H9 (cell line): ENCODE results near the gene UGT1A6. TPM values are rescaled to one million over a fixed set of nuclear protein-coding genes. Genes with fewer than 3 reads are reported as not detected.

Experiments used
- DNase-seq: peaks from one replicate; pipeline ENCODE4 v3.0.0-alpha.2; 2017
- H2AFZ ChIP-seq: one replicate; pipeline ENCODE4 v1.6.1; 2013; ENCODE audit warnings: mild to moderate bottlenecking, low read length, control low read depth, moderate library complexity
- H2AK5ac ChIP-seq: 2 replicates; pipeline ENCODE4 v1.6.1; 2013; ENCODE audit warnings: low read length, control low read depth, mixed read lengths; ENCODE audit not compliant: insufficient read length
- H2BK120ac ChIP-seq: one replicate; pipeline ENCODE4 v1.6.1; 2013; ENCODE audit warnings: low read depth, mild to moderate bottlenecking, low read length, control low read depth, inconsistent platforms; ENCODE audit not compliant: poor library complexity, severe bottlenecking
- H2BK12ac ChIP-seq: 2 replicates; pipeline ENCODE4 v1.6.1; 2013; ENCODE audit warnings: low read length, control low read depth, mixed read lengths, low read depth; ENCODE audit not compliant: insufficient read length
- H2BK15ac ChIP-seq: 2 replicates; pipeline ENCODE4 v1.6.1; 2013; ENCODE audit warnings: low read depth, low read length, control low read depth
- H2BK20ac ChIP-seq: one replicate; pipeline ENCODE4 v1.6.1; 2013; ENCODE audit warnings: low read depth, mild to moderate bottlenecking, low read length, control low read depth, inconsistent platforms; ENCODE audit not compliant: poor library complexity, severe bottlenecking
- H2BK5ac ChIP-seq: 2 replicates; pipeline ENCODE4 v1.6.1; 2013; ENCODE audit warnings: low read length, control low read depth, mixed read lengths; ENCODE audit not compliant: insufficient read length
- H3K14ac ChIP-seq: 2 replicates; pipeline ENCODE4 v1.6.1; 2013; ENCODE audit warnings: low read length, control low read depth; ENCODE audit not compliant: insufficient read depth
- H3K18ac ChIP-seq: 2 replicates; pipeline ENCODE4 v1.6.1; 2013; ENCODE audit warnings: low read depth, mild to moderate bottlenecking, mixed read lengths, low read length, control low read depth; ENCODE audit not compliant: insufficient read length
- H3K23ac ChIP-seq: 2 replicates; pipeline ENCODE4 v1.6.1; 2013; ENCODE audit warnings: low read length, control low read depth, mixed read lengths, low read depth; ENCODE audit not compliant: insufficient read length
- H3K23me2 ChIP-seq: 2 replicates; pipeline ENCODE4 v1.6.1; 2013; ENCODE audit warnings: low read depth, mild to moderate bottlenecking, mixed read lengths, low read length, control low read depth; ENCODE audit not compliant: insufficient read length, poor library complexity, severe bottlenecking
- H3K27ac ChIP-seq: 2 replicates; pipeline ENCODE4 v1.5.1; 2013; ENCODE audit warnings: low read length, control low read depth, mixed read lengths, low read depth; ENCODE audit not compliant: insufficient read length
- H3K27me3 ChIP-seq: 2 replicates; pipeline ENCODE4 v1.6.1; 2013; ENCODE audit warnings: low read length, control low read depth, inconsistent platforms; ENCODE audit not compliant: insufficient read depth
- H3K4ac ChIP-seq: 2 replicates; pipeline ENCODE4 v1.6.1; 2013; ENCODE audit warnings: low read depth, mild to moderate bottlenecking, control low read depth, inconsistent platforms, low read length, moderate library complexity
- H3K4me1 ChIP-seq: 2 replicates; pipeline ENCODE4 v1.6.1; 2013; ENCODE audit warnings: low read length, control low read depth, inconsistent platforms; ENCODE audit not compliant: insufficient read depth
- H3K4me2 ChIP-seq: 2 replicates; pipeline ENCODE4 v1.6.1; 2013; ENCODE audit warnings: low read length, control low read depth, mixed read lengths; ENCODE audit not compliant: insufficient read length, insufficient read depth
- H3K56ac ChIP-seq: 2 replicates; pipeline ENCODE4 v1.6.1; 2013; ENCODE audit warnings: low read depth, mild to moderate bottlenecking, mixed read lengths, low read length, control low read depth; ENCODE audit not compliant: insufficient read length
- H3K79me1 ChIP-seq: 2 replicates; pipeline ENCODE4 v1.6.1; 2013; ENCODE audit warnings: low read depth, mild to moderate bottlenecking, moderate library complexity, low read length, control low read depth, inconsistent platforms; ENCODE audit not compliant: insufficient read depth, poor library complexity, severe bottlenecking
- H3K79me2 ChIP-seq: 2 replicates; pipeline ENCODE4 v1.6.1; 2013; ENCODE audit warnings: low read length, control low read depth, inconsistent platforms; ENCODE audit not compliant: insufficient read depth
- H3K9ac ChIP-seq: 2 replicates; pipeline ENCODE4 v1.6.1; 2013; ENCODE audit warnings: low read length, control low read depth, mixed read lengths; ENCODE audit not compliant: insufficient read length; ENCODE audit errors: extremely low read depth
- H3K9me3 ChIP-seq: one replicate; pipeline ENCODE4 v1.6.1; 2013; ENCODE audit warnings: low read depth, low read length, inconsistent platforms; ENCODE audit not compliant: control insufficient read depth
- H3T11ph ChIP-seq: one replicate; pipeline ENCODE4 v1.6.1; 2013; ENCODE audit warnings: mild to moderate bottlenecking, low read length, control low read depth, inconsistent platforms
- H4K20me1 ChIP-seq: one replicate; pipeline ENCODE4 v1.6.1; 2013; ENCODE audit not compliant: control insufficient read depth, insufficient read length, insufficient read depth
- H4K5ac ChIP-seq: 2 replicates; pipeline ENCODE4 v1.6.1; 2013; ENCODE audit warnings: low read depth, mild to moderate bottlenecking, mixed read lengths, low read length, control low read depth; ENCODE audit not compliant: insufficient read length
- H4K8ac ChIP-seq: replicated peaks from 2 replicates; pipeline ENCODE4 v1.6.1; 2013; ENCODE audit warnings: low read length, control low read depth, mixed read lengths, low read depth; ENCODE audit not compliant: insufficient read length
- H4K91ac ChIP-seq: 2 replicates; pipeline ENCODE4 v1.6.1; 2013; ENCODE audit warnings: low read depth, mild to moderate bottlenecking, moderate library complexity, mixed read lengths, low read length, control low read depth; ENCODE audit not compliant: insufficient read length
- H3K27ac Mint-ChIP-seq, 3 experiments: 2 replicates in 2 of 3; 3 replicates in 1 of 3; pipeline ENCODE4 v1.8.0; 2020 to 2021; ENCODE audit warnings: mixed read lengths in 3 of 3, mild to moderate bottlenecking in 1 of 3, moderate library complexity in 1 of 3
- H3K27me3 Mint-ChIP-seq: 2 replicates; pipeline ENCODE4 v1.8.0; 2021; ENCODE audit warnings: low read depth, mild to moderate bottlenecking, moderate library complexity, mixed read lengths
- H3K36me3 Mint-ChIP-seq, 3 experiments: 2 replicates in 2 of 3; 3 replicates in 1 of 3; pipeline ENCODE4 v1.8.0; 2020 to 2021; ENCODE audit warnings: low read depth in 3 of 3, mixed read lengths in 3 of 3; ENCODE audit not compliant: insufficient read depth in 1 of 3
- H3K4me1 Mint-ChIP-seq, 2 experiments: 2 replicates each; pipeline ENCODE4 v1.8.0; 2020; ENCODE audit warnings: mixed read lengths in 2 of 2
- H3K4me3 Mint-ChIP-seq, 2 experiments: 2 replicates in 1 of 2; 3 replicates in 1 of 2; pipeline ENCODE4 v1.8.0; 2020 to 2021; ENCODE audit warnings: mild to moderate bottlenecking in 2 of 2, mixed read lengths in 2 of 2, moderate library complexity in 1 of 2
- H3K9me3 Mint-ChIP-seq, 2 experiments: 2 replicates in 1 of 2; 3 replicates in 1 of 2; pipeline ENCODE4 v1.8.0; 2020; ENCODE audit warnings: mild to moderate bottlenecking in 2 of 2, mixed read lengths in 2 of 2, moderate library complexity in 1 of 2
- WGBS: extraction: QIAGEN DNeasy Blood & Tissue Kit; methylation state at CpG from one replicate; pipeline ENCODE4 v1.1.7; 2013; ENCODE audit warnings: missing lambda C conversion rate, low lambda C conversion rate, mixed read lengths; ENCODE audit not compliant: insufficient read length; ENCODE audit errors: extremely low coverage; 5-methylcytosine and 5-hydroxymethylcytosine counted together
- total RNA-seq: library from RNA; stranded (reverse); gene quantifications from 2 replicates; pipeline ENCODE4 v1.2.1, GENCODE V29; 2021
- TF ChIP-seq, protein P1 (sequence below): fragments of 200-600 bp; sonication (generic); conservative IDR thresholded peaks from 3 replicates; pipeline ENCODE4 v1.8.0; 2021; ENCODE audit warnings: antibody characterized with exemption, mild to moderate bottlenecking

Gene UGT1A6
- total RNA-seq, 1 experiment from 2014 or later, result not detected

DNA sequence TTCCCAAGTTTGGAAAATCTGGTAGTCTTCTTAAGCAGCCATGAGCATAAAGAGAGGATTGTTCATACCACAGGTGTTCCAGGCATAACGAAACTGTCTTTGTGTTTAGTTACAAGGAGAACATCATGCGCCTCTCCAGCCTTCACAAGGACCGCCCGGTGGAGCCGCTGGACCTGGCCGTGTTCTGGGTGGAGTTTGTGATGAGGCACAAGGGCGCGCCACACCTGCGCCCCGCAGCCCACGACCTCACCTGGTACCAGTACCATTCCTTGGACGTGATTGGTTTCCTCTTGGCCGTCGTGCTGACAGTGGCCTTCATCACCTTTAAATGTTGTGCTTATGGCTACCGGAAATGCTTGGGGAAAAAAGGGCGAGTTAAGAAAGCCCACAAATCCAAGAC lies 79.5 kb downstream of the UGT1A6 start:
- Histone ChIP-seq H3K23me2 (no peaks in the 10 kb centered on the region), H3K79me2 (no peaks in the 10 kb centered on the region), H2BK120ac (no peak overlapping the region), H3K4ac (no peak overlapping the region), H2AK5ac (no peak overlapping the region), H3K56ac (no peak overlapping the region), H2BK12ac (no peak overlapping the region), H3K14ac (no peak overlapping the region), H3T11ph (no peak overlapping the region), H3K27me3 (no peaks in the 10 kb centered on the region), H4K5ac (no peak overlapping the region), H3K27ac (no peak overlapping the region), H2BK15ac (no peak overlapping the region), H3K18ac (no peak overlapping the region), H3K4me1 (peaks cover 2% of the 10 kb centered on the region; the same call in 1 of the 2 replicates), H3K4me2 (no peak overlapping the region), H2BK5ac (no peak overlapping the region), H3K23ac (no peak overlapping the region), H2AFZ (no peak overlapping the region), H4K20me1 (no peaks in the 10 kb centered on the region), H3K79me1 (no peaks in the 10 kb centered on the region), H4K8ac (no peak overlapping the region), H2BK20ac (no peak overlapping the region), H3K9me3 (peaks cover 4% of the 10 kb centered on the region), H4K91ac (no peak overlapping the region), H3K9ac (no peak overlapping the region)
- Mint-ChIP-seq H3K36me3 (peaks cover 1 to 4% (median 3%) of the 10 kb centered on the region in 3 experiments; a peak in 4 of 7 replicates), H3K27me3 (no peaks in the 10 kb centered on the region), H3K4me3 (no peak overlapping the region), H3K4me1 (peaks cover 5 to 6% of the 10 kb centered on the region in 2 experiments; a peak in 3 of 4 replicates), H3K9me3 (peaks cover 8 to 10% of the 10 kb centered on the region in 2 experiments; a peak in 4 of 5 replicates), H3K27ac (no peak overlapping the region)
- WGBS, result no CpG with 5 or more reads among the region's 16 CpGs
- no peak for DNase-seq
- TF ChIP-seq, protein P1, sequence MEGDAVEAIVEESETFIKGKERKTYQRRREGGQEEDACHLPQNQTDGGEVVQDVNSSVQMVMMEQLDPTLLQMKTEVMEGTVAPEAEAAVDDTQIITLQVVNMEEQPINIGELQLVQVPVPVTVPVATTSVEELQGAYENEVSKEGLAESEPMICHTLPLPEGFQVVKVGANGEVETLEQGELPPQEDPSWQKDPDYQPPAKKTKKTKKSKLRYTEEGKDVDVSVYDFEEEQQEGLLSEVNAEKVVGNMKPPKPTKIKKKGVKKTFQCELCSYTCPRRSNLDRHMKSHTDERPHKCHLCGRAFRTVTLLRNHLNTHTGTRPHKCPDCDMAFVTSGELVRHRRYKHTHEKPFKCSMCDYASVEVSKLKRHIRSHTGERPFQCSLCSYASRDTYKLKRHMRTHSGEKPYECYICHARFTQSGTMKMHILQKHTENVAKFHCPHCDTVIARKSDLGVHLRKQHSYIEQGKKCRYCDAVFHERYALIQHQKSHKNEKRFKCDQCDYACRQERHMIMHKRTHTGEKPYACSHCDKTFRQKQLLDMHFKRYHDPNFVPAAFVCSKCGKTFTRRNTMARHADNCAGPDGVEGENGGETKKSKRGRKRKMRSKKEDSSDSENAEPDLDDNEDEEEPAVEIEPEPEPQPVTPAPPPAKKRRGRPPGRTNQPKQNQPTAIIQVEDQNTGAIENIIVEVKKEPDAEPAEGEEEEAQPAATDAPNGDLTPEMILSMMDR, result no peak
